Panc1 (cell line): ENCODE results near the gene MAGI1. TPM values are rescaled to one million over a fixed set of nuclear protein-coding genes. Genes with fewer than 3 reads are reported as not detected.

Experiments
- ATAC-seq: fragments of 200-7000 bp; cut with Tn5 transposase; 2 replicates; pipeline ENCODE4 v1.9.1; 2020; ENCODE audit warnings: mild to moderate bottlenecking, moderate library complexity
- BruUV-seq: library from RNA; stranded (reverse); fragments of 400-500 nt; replicated peaks from 2 replicates; lab custom pipeline; 2021; lab: Mats Ljungman, UMichigan
- CTCF ChIA-PET: fragments of 300-600 bp; sonication (Branson Sonifier 250); formaldehyde crosslinking; loops from one replicate; lab custom pipeline; 2022; ENCODE audit warnings: antibody characterized with exemption; lab: Charles Lee
- POLR2A ChIA-PET: fragments of 300-600 bp; sonication (Branson Sonifier 250); formaldehyde crosslinking; loops from one replicate; lab custom pipeline; 2022; ENCODE audit warnings: antibody characterized with exemption; lab: Charles Lee
- DNase-seq: peaks from one replicate; pipeline ENCODE4 v3.0.0-alpha.2; 2010; ENCODE audit warnings: low read depth, low spot score
- H3K27ac ChIP-seq: 2 replicates; pipeline ENCODE4 v1.5.1; 2011; ENCODE audit warnings: mild to moderate bottlenecking, low read length, inconsistent platforms
- H3K27me3 ChIP-seq: fragments of 200-500 bp; sonication (Bioruptor generic); 2 replicates; pipeline ENCODE4 v1.6.0; 2014; ENCODE audit warnings: low read length, inconsistent platforms; ENCODE audit not compliant: control insufficient read depth, insufficient read depth
- H3K36me3 ChIP-seq: fragments of 200-500 bp; sonication (Bioruptor generic); 2 replicates; pipeline ENCODE4 v1.5.1; 2014; ENCODE audit warnings: inconsistent platforms, mild to moderate bottlenecking, low read length, moderate library complexity; ENCODE audit not compliant: control insufficient read depth, insufficient read depth
- H3K4me1 ChIP-seq: 2 replicates; pipeline ENCODE4 v1.5.1; 2011; ENCODE audit warnings: inconsistent platforms, mild to moderate bottlenecking, low read length, moderate library complexity; ENCODE audit not compliant: control insufficient read depth, insufficient read depth
- H3K4me3 ChIP-seq, 2 experiments: 2 replicates each; pipeline ENCODE4 v1.5.1; 2011 to 2012; ENCODE audit warnings: low read depth in 2 of 2, low read length in 2 of 2, mild to moderate bottlenecking in 2 of 2, inconsistent platforms in 1 of 2, moderate library complexity in 1 of 2
- H3K9me3 ChIP-seq: fragments of 200-500 bp; sonication (Bioruptor generic); 2 replicates; pipeline ENCODE4 v1.5.1; 2014; ENCODE audit warnings: low read depth, mild to moderate bottlenecking, inconsistent platforms, low read length, moderate library complexity; ENCODE audit not compliant: control insufficient read depth, insufficient read depth
- CTCF ChIP-seq: fragments of 450-650 bp; IDR thresholded peaks from 2 replicates; pipeline ENCODE4 v1.5.1; 2017; ENCODE audit warnings: mild to moderate bottlenecking
- POLR2AphosphoS5 ChIP-seq: IDR thresholded peaks from 2 replicates; pipeline ENCODE4 v1.6.1; 2012; ENCODE audit warnings: mild to moderate bottlenecking, low read depth, low read length, moderate library complexity
- REST ChIP-seq, 2 experiments: IDR thresholded peaks; 2 replicates each; pipeline ENCODE4 v1.6.1; 2011 to 2012; ENCODE audit warnings: low read depth in 2 of 2, control low read depth in 1 of 2, low read length in 1 of 2, mild to moderate bottlenecking in 1 of 2, moderate library complexity in 1 of 2; ENCODE audit not compliant: insufficient read depth in 1 of 2
- SIN3A ChIP-seq: IDR thresholded peaks from 2 replicates; pipeline ENCODE4 v1.6.1; 2012; ENCODE audit warnings: low read depth, mild to moderate bottlenecking, low read length, moderate library complexity, borderline replicate concordance; ENCODE audit not compliant: insufficient read depth
- TCF7L2 ChIP-seq: IDR thresholded peaks from 2 replicates; pipeline ENCODE4 v1.6.1; 2011; ENCODE audit warnings: mild to moderate bottlenecking, low read depth, low read length, inconsistent platforms
- in situ Hi-C: cut with HindIII; loops from 2 replicates; pipeline ENCODE4 v1.10.0; 2016; ENCODE audit warnings: low sequenced_read_pairs, low pct_unique_long_range_greater_than_20kb
- intact Hi-C: fragments of 100-400 bp; cut with micrococcal nuclease; formaldehyde crosslinking; loops from one replicate; pipeline ENCODE4 v1.10.0; 2022; ENCODE audit not compliant: unreplicated experiment
- total RNA-seq: library from RNA; stranded (reverse); gene quantifications from one replicate; pipeline ENCODE4 v1.2.1, GENCODE V29; 2021; ENCODE audit not compliant: unreplicated experiment

MAGI1 gene
- total RNA-seq, 1 experiment from 2014 or later, result 9.5 TPM

GRCh38 chr3:65919826-65920225 is 118.9 kb downstream of the MAGI1 start:
- DNase-seq (no peak), ATAC-seq (no peak)
- ChIA-PET POLR2A (no interaction called here), CTCF (no interaction called here)
- H3K4me1 ChIP-seq, result no peaks in the 10 kb centered on the region
- in situ Hi-C loops, result no loop called here
- H3K27me3 ChIP-seq, result no peaks in the 10 kb centered on the region
- no peaks in the 10 kb centered on the region for H3K9me3 ChIP-seq
- TF ChIP-seq POLR2AphosphoS5 (no peak), REST (IDR thresholded peaks at IDR 0.05; ENCODE audit: insufficient read depth in 1 of 2, low read depth in 2 of 2, low read length in 1 of 2) (no peak), SIN3A (no peak), CTCF (no peak), TCF7L2 (no peak)
- no peak overlapping the region for H3K27ac ChIP-seq
- intact Hi-C loops, result no loop called here
- H3K36me3 ChIP-seq, result no peaks in the 10 kb centered on the region
- no TSS peak for BruUV-seq
- no peak overlapping the region for H3K4me3 ChIP-seq

GRCh38 chr3:65915477-65915876 is 123.2 kb downstream of the MAGI1 start:
- BruUV-seq, result no TSS peak
- Histone ChIP-seq H3K4me3 (no peak overlapping the region), H3K27ac (no peak overlapping the region), H3K9me3 (no peaks in the 10 kb centered on the region), H3K27me3 (no peaks in the 10 kb centered on the region), H3K4me1 (no peaks in the 10 kb centered on the region), H3K36me3 (no peaks in the 10 kb centered on the region)
- ATAC-seq, result no peak
- POLR2A ChIA-PET, result no interaction called here
- CTCF ChIA-PET, result no interaction called here
- no peak for TF ChIP-seq REST (IDR thresholded peaks at IDR 0.05; ENCODE audit: insufficient read depth in 1 of 2, low read depth in 2 of 2, low read length in 1 of 2)
- intact Hi-C loops, result no loop called here
- in situ Hi-C loops, result no loop called here
- DNase-seq, result no peak
